Naive thymus-derived CD4-positive, alpha-beta T cell (primary cell): Measurements from ENCODE around the gene AMDHD2. TPM values are rescaled to one million over a fixed set of nuclear protein-coding genes. Genes with fewer than 3 reads are reported as not detected.
A peak's percentile ranks its signal among the peaks of the same experiment; 100 is the strongest.
"Not testable (repeated sequence)": the region's sequence is repeated elsewhere in the genome, so short reads cannot be mapped to it uniquely, and the experiment has no call there.

Experiments used
- ATAC-seq: fragments of 150-1000 bp; cut with Tn5 transposase; 2 replicates; pipeline ENCODE4 v1.10.0; 2021; ENCODE audit warnings: mild to moderate bottlenecking, moderate library complexity
- CTCF ChIA-PET: fragments of 350-600 bp; sonication (Branson Sonifier 250); formaldehyde crosslinking; loops from one replicate; lab custom pipeline; 2021; ENCODE audit warnings: antibody characterized with exemption; lab: Charles Lee
- POLR2A ChIA-PET: fragments of 350-600 bp; sonication (Branson Sonifier 250); formaldehyde crosslinking; loops from one replicate; lab custom pipeline; 2021; ENCODE audit warnings: antibody characterized with exemption, inconsistent platforms; lab: Charles Lee
- DNase-seq, 9 donors: peaks; one replicate each; pipeline versions ENCODE4 v3.0.0 to v3.0.0-alpha.2; 2020 to 2022; ENCODE audit warnings: mixed read lengths in 1 of 9
- H3K27ac ChIP-seq: one replicate; pipeline ENCODE4 v1.7.0; 2013; ENCODE audit warnings: mild to moderate bottlenecking, low read depth, low read length, moderate library complexity
- H3K27me3 ChIP-seq, 2 donors: one replicate each; pipeline ENCODE4 v1.7.0; 2013; ENCODE audit warnings: low read length in 2 of 2, mild to moderate bottlenecking in 2 of 2, moderate library complexity in 2 of 2; ENCODE audit not compliant: control insufficient read depth in 2 of 2, insufficient read depth in 2 of 2
- H3K36me3 ChIP-seq, 3 experiments: 1 replicate in 2 of 3; 2 replicates in 1 of 3; pipeline ENCODE4 v1.7.0; 2013; ENCODE audit warnings: low read length in 3 of 3, mild to moderate bottlenecking in 3 of 3, moderate library complexity in 1 of 3; ENCODE audit not compliant: insufficient read depth in 3 of 3, control insufficient read depth in 2 of 3
- H3K4me1 ChIP-seq, 2 donors: one replicate each; pipeline ENCODE4 v1.7.0; 2013; ENCODE audit warnings: low read length in 2 of 2, mild to moderate bottlenecking in 2 of 2, moderate library complexity in 1 of 2; ENCODE audit not compliant: control insufficient read depth in 2 of 2, insufficient read depth in 2 of 2
- H3K4me3 ChIP-seq: 2 replicates; pipeline ENCODE4 v1.7.0; 2013; ENCODE audit warnings: mild to moderate bottlenecking, low read length
- H3K9me3 ChIP-seq, 3 experiments: 1 replicate in 2 of 3; 2 replicates in 1 of 3; pipeline ENCODE4 v1.7.0; 2013; ENCODE audit warnings: low read length in 3 of 3; ENCODE audit not compliant: control insufficient read depth in 2 of 3
- H3K27ac Mint-ChIP-seq, 9 donors: one replicate each; pipeline ENCODE4 v1.8.0; 2020 to 2022; ENCODE audit warnings: mixed read lengths in 9 of 9, mild to moderate bottlenecking in 8 of 9, moderate library complexity in 5 of 9, inconsistent platforms in 2 of 9
- H3K27me3 Mint-ChIP-seq, 5 donors: one replicate each; pipeline ENCODE4 v1.8.0; 2021 to 2022; ENCODE audit warnings: mixed read lengths in 5 of 5, mild to moderate bottlenecking in 1 of 5
- H3K36me3 Mint-ChIP-seq, 5 donors: one replicate each; pipeline ENCODE4 v1.8.0; 2020 to 2022; ENCODE audit warnings: mixed read lengths in 5 of 5, mild to moderate bottlenecking in 3 of 5, inconsistent platforms in 1 of 5
- H3K4me1 Mint-ChIP-seq, 7 donors: one replicate each; pipeline ENCODE4 v1.8.0; 2020 to 2022; ENCODE audit warnings: mixed read lengths in 7 of 7, mild to moderate bottlenecking in 3 of 7, inconsistent platforms in 1 of 7
- H3K4me3 Mint-ChIP-seq, 10 donors: one replicate each; pipeline ENCODE4 v1.8.0; 2020 to 2022; ENCODE audit warnings: mild to moderate bottlenecking in 10 of 10, mixed read lengths in 10 of 10, moderate library complexity in 6 of 10, inconsistent platforms in 2 of 10
- H3K9me3 Mint-ChIP-seq, 11 donors: one replicate each; pipeline ENCODE4 v1.8.0; 2020 to 2022; ENCODE audit warnings: mixed read lengths in 11 of 11, mild to moderate bottlenecking in 4 of 11, inconsistent platforms in 1 of 11, moderate library complexity in 1 of 11
- intact Hi-C, 2 donors: fragments of 100-400 bp; cut with micrococcal nuclease; formaldehyde crosslinking; loops; one replicate each; pipeline ENCODE4 v1.15.1; 2023
- polyA plus RNA-seq, 2 donors: library from polyadenylated mRNA; unstranded; fragments of 300-500 nt; fragmentation: Illumina TruSeq; gene quantifications; one replicate each; pipeline ENCODE4 v1.2.3, GENCODE V29; 2021
- total RNA-seq, 6 experiments: library from RNA in 5 of 6; stranded (reverse) in 5 of 6; gene quantifications; 1 replicate in 5 of 6; 2 replicates in 1 of 6; pipeline ENCODE4 v1.2.3 and lab custom pipeline; 2021 to 2026

Gene AMDHD2
- total and polyA plus RNA-seq, 7 experiments from 2014 or later: 15.0 to 258 (median 102) TPM

- H3K4me1 ChIP-seq, CTCF ChIA-PET, DNase-seq, H3K9me3 Mint-ChIP-seq, H3K27ac Mint-ChIP-seq, H3K27ac ChIP-seq, H3K9me3 ChIP-seq, ATAC-seq, H3K4me3 Mint-ChIP-seq, H3K27me3 Mint-ChIP-seq, H3K36me3 ChIP-seq, POLR2A ChIA-PET, H3K27me3 ChIP-seq, intact Hi-C loops, H3K4me3 ChIP-seq, H3K36me3 Mint-ChIP-seq: not testable (repeated sequence)
- peaks cover 0 to 11% (median 4%) of the 10 kb centered on the region in 7 donors for H3K4me1 Mint-ChIP-seq
Observed at GRCh38 chr16:2550283-2550878, 30.2 kb downstream of the AMDHD2 start.

DNA sequence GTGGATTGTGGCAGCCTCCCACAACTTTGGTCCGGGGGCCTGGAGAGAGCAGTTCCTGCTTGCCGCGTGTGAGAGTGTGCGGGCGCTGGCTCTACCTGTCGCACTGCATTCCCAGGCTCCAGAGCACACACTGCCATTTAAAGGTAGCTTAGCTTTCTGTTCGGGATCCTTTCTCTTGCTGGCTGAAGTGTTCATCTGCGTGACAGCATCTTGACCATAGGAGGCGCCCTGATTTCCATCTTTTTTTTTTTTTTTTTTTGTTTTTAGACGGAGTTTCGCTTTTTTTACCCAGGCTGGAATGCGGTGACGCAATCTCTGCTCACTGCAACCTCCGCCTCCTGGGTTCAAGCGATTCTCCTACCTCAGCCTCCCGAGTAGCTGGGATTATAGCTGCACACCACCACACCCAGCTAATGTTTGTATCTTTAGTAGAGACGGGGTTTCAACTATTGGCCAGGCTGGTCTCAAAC is 31.3 kb downstream of the AMDHD2 start:
- H3K9me3 Mint-ChIP-seq, H3K36me3 Mint-ChIP-seq, DNase-seq, H3K27me3 Mint-ChIP-seq, intact Hi-C loops, ATAC-seq, POLR2A ChIA-PET, H3K4me3 Mint-ChIP-seq, H3K27ac ChIP-seq, H3K4me3 ChIP-seq, H3K27me3 ChIP-seq, CTCF ChIA-PET, H3K36me3 ChIP-seq, H3K4me1 ChIP-seq, H3K4me1 Mint-ChIP-seq, H3K9me3 ChIP-seq: not testable (repeated sequence)
- peak overlapping the region in 1 of 9 donors; percentile 26 for H3K27ac Mint-ChIP-seq

DNA sequence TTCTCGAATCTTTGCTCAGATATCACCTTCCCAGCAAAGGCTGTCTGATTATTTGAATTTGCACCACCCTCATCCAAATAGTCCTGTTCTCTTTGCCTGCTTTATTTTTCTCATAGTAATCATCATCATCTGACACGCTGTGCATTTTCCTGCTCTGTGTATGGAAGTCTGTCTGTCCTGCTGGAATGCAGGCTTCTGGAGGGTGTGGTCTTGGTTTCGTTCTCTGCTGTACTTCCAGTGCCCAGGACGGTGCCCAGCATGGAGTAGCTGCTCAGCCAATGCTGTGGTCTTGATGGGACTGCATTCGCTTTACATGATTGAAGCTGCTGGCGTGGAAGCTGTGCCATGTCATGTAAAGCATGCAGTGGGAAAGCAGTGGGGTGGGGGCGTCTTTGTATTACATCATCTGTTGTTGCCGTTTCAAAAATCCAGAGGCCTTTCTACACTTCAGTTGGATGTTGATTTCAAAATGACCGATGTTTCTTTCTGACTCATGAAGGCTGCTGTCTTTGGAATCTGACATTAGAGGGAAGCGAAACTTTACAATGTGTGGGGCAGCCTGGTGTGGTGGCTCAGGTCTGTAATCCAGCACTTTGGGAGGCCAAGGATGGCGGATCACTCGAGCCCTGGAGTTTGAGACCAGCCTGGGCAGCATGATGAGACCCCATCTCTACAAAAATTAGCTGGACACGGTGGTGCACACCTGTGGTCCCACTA is 34.7 kb downstream of the AMDHD2 start:
- H3K9me3 Mint-ChIP-seq, H3K4me3 ChIP-seq, H3K4me1 Mint-ChIP-seq, H3K27me3 Mint-ChIP-seq, H3K4me1 ChIP-seq, POLR2A ChIA-PET, H3K36me3 ChIP-seq, H3K4me3 Mint-ChIP-seq, H3K27me3 ChIP-seq, H3K27ac Mint-ChIP-seq, H3K36me3 Mint-ChIP-seq, H3K27ac ChIP-seq, intact Hi-C loops, H3K9me3 ChIP-seq, CTCF ChIA-PET, DNase-seq: not testable (repeated sequence)
- peak; percentile 75 for ATAC-seq

DNA sequence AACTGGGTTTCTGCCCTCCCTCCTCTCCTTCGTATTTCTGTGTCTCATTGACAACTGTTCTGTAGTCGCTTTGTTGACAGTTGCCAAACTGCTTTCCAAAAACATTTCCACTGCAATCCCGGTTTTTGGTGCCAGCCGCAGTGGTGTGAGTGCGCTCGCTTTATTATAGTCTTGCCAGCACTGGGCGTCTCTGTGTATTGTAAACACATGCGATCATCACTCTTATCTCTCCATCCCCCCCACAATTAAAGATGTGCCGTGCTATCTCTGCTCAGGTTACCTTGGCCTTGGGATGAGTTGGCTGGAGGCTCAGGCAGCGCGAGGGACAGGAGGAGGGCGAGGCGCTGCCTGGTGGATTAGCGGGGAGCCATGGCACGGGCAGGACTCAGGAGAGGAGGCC is 37.0 kb downstream of the AMDHD2 start:
- H3K4me1 Mint-ChIP-seq, H3K27ac ChIP-seq, H3K4me3 Mint-ChIP-seq, ATAC-seq, POLR2A ChIA-PET, H3K4me1 ChIP-seq, H3K27me3 ChIP-seq, H3K27ac Mint-ChIP-seq, H3K9me3 ChIP-seq, H3K9me3 Mint-ChIP-seq, H3K36me3 ChIP-seq, CTCF ChIA-PET, DNase-seq, H3K4me3 ChIP-seq, H3K36me3 Mint-ChIP-seq, H3K27me3 Mint-ChIP-seq, intact Hi-C loops: not testable (repeated sequence)

GRCh38 chr16:2560131-2560797 is 40.1 kb downstream of the AMDHD2 start:
- H3K27ac Mint-ChIP-seq, H3K27me3 Mint-ChIP-seq, H3K27me3 ChIP-seq, POLR2A ChIA-PET, H3K36me3 Mint-ChIP-seq, H3K4me3 Mint-ChIP-seq, CTCF ChIA-PET, H3K27ac ChIP-seq, H3K36me3 ChIP-seq, H3K9me3 Mint-ChIP-seq, H3K9me3 ChIP-seq, H3K4me1 Mint-ChIP-seq, DNase-seq, H3K4me1 ChIP-seq, intact Hi-C loops, H3K4me3 ChIP-seq: not testable (repeated sequence)
- ATAC-seq: peak; percentile 73

DNA sequence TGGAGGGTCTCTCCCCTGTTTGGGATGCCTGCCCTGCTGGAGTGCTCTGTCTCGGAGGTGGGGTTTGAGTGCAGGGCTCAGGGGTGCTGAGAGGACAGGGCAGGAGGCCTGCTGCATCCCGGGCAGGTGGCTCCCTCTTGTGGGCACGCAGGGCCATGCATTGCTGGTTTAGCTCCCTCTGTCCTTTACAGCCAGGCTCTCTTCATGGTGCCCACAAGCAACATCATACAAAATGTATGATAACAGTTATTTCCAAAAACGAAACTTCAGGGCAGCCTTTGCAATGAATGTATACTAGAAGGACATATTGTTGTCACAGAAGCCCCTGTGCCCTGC is 40.6 kb downstream of the AMDHD2 start:
- H3K36me3 ChIP-seq, H3K36me3 Mint-ChIP-seq, H3K4me1 ChIP-seq, intact Hi-C loops, CTCF ChIA-PET, H3K27ac Mint-ChIP-seq, H3K27me3 ChIP-seq, H3K27ac ChIP-seq, H3K4me3 ChIP-seq, H3K9me3 Mint-ChIP-seq, H3K4me1 Mint-ChIP-seq, H3K9me3 ChIP-seq, H3K27me3 Mint-ChIP-seq, H3K4me3 Mint-ChIP-seq, POLR2A ChIA-PET: not testable (repeated sequence)
- DNase-seq (peak; percentile 35 to 71 (median 55)), ATAC-seq (peak; percentile 94)

- H3K27me3 Mint-ChIP-seq, H3K36me3 Mint-ChIP-seq, H3K27ac ChIP-seq, H3K27me3 ChIP-seq, POLR2A ChIA-PET, H3K36me3 ChIP-seq, H3K27ac Mint-ChIP-seq, intact Hi-C loops, H3K9me3 ChIP-seq, H3K4me1 ChIP-seq, H3K9me3 Mint-ChIP-seq, ATAC-seq, DNase-seq, H3K4me3 Mint-ChIP-seq, H3K4me3 ChIP-seq, CTCF ChIA-PET, H3K4me1 Mint-ChIP-seq: not testable (repeated sequence)
Observed at GRCh38 chr16:2567506-2567905, 47.3 kb downstream of the AMDHD2 start.
